SK-N-MC (cell line): Measurements from ENCODE around the gene ELK3.

Source experiments
- EZH2 ChIP-seq: fragments of 200-600 bp; sonication (generic); IDR thresholded peaks from one replicate; pipeline ENCODE4 v1.6.1; 2017; ENCODE audit warnings: antibody characterized with exemption
- FOXP2 ChIP-seq: optimal IDR thresholded peaks from 2 replicates; pipeline ENCODE3; 2011; ENCODE audit warnings: mild to moderate bottlenecking, moderate library complexity; ENCODE audit not compliant: insufficient read depth; ENCODE audit errors: extremely low read length, control extremely low read depth
- POLR2AphosphoS5 ChIP-seq: IDR thresholded peaks from 2 replicates; pipeline ENCODE4 v1.6.1; 2012; ENCODE audit warnings: mild to moderate bottlenecking, low read depth, low read length, borderline replicate concordance

DNA sequence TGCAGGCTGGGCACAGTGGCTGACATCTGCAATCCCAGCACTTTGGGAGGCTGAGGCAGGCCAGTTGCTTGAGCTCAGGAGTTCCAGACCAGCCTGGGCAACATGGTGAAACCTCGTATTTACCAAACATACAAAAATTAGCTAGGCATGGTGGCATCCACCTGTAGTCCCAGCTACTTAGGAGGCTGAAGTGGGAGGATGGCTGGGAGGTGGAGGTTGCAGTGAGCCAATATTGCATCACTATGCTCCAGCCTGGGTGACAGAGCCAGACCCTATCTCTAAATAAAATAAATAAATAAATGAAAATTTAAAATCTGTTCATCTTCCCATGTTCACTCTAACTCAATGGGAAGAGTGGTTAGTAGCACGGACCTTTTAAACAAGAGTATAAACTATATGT is 71.2 kb downstream of the ELK3 start:
- TF ChIP-seq EZH2, result no peak
- TF ChIP-seq POLR2AphosphoS5, result no peak
- no peak for TF ChIP-seq FOXP2
